NB4 (cell line): ENCODE data around the gene SUFU.

Experiments
- POLR2A ChIP-seq: IDR thresholded peaks from 2 replicates; pipeline ENCODE4 v1.6.1; 2011; ENCODE audit warnings: mild to moderate bottlenecking; ENCODE audit not compliant: insufficient read length; ENCODE audit errors: extremely low read depth
- TF ChIP-seq, protein P1 (sequence below): IDR thresholded peaks from one replicate; pipeline ENCODE4 v1.5.1; 2012; ENCODE audit warnings: low read depth, low read length

DNA sequence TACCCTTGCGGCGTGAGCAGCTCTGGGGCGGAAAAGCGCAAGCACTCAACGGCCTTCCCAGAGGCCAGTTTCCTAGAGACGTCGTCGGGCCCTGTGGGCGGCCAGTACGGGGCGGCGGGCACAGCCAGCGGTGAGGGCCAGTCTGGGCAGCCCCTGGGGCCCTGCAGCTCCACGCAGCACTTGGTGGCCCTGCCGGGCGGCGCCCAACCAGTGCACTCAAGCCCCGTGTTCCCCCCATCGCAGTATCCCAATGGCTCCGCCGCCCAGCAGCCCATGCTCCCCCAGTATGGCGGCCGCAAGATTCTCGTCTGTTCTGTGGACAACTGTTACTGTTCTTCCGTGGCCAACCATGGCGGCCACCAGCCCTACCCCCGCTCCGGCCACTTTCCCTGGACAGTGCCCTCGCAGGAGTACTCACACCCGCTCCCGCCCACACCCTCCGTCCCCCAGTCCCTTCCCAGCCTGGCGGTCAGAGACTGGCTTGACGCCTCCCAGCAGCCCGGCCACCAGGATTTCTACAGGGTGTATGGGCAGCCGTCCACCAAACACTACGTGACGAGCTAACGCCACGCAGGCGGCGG lies 153.1 kb downstream of the SUFU start:
- no peak for TF ChIP-seq POLR2A
- TF ChIP-seq, protein P1, sequence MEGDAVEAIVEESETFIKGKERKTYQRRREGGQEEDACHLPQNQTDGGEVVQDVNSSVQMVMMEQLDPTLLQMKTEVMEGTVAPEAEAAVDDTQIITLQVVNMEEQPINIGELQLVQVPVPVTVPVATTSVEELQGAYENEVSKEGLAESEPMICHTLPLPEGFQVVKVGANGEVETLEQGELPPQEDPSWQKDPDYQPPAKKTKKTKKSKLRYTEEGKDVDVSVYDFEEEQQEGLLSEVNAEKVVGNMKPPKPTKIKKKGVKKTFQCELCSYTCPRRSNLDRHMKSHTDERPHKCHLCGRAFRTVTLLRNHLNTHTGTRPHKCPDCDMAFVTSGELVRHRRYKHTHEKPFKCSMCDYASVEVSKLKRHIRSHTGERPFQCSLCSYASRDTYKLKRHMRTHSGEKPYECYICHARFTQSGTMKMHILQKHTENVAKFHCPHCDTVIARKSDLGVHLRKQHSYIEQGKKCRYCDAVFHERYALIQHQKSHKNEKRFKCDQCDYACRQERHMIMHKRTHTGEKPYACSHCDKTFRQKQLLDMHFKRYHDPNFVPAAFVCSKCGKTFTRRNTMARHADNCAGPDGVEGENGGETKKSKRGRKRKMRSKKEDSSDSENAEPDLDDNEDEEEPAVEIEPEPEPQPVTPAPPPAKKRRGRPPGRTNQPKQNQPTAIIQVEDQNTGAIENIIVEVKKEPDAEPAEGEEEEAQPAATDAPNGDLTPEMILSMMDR = no peak
